KMS-11 (cell line): ENCODE results near the gene PHOSPHO2.

Experiments
- H2AFZ ChIP-seq: fragments of 200-600 bp; sonication (generic); 2 replicates; pipeline ENCODE4 v1.6.1; 2016; ENCODE audit warnings: antibody characterized with exemption, mixed run types, low read depth
- H3K27ac ChIP-seq: fragments of 200-600 bp; sonication (generic); 2 replicates; pipeline ENCODE4 v1.6.1; 2016; ENCODE audit warnings: mild to moderate bottlenecking, mixed run types
- H3K27me3 ChIP-seq: fragments of 200-600 bp; sonication (generic); 2 replicates; pipeline ENCODE4 v1.6.1; 2017; ENCODE audit warnings: mild to moderate bottlenecking, low read depth, mixed run types, moderate library complexity; ENCODE audit not compliant: insufficient read depth
- H3K36me3 ChIP-seq: fragments of 200-600 bp; sonication (generic); 2 replicates; pipeline ENCODE4 v1.6.1; 2017; ENCODE audit warnings: mild to moderate bottlenecking, mixed run types; ENCODE audit not compliant: insufficient read depth
- H3K4me1 ChIP-seq: fragments of 200-600 bp; sonication (generic); 2 replicates; pipeline ENCODE4 v1.6.1; 2016; ENCODE audit warnings: mild to moderate bottlenecking, low read depth, mixed run types; ENCODE audit not compliant: poor library complexity, severe bottlenecking
- H3K4me2 ChIP-seq: fragments of 200-600 bp; sonication (generic); 2 replicates; pipeline ENCODE4 v1.7.0; 2016; ENCODE audit warnings: mild to moderate bottlenecking, mixed run types
- H3K4me3 ChIP-seq: fragments of 200-600 bp; sonication (generic); IDR thresholded peaks from 2 replicates; pipeline ENCODE4 v1.6.1; 2017; ENCODE audit warnings: low read depth, low read length, mixed read lengths; ENCODE audit not compliant: insufficient read depth
- H3K79me2 ChIP-seq: fragments of 200-600 bp; sonication (generic); 2 replicates; pipeline ENCODE4 v1.6.1; 2016; ENCODE audit warnings: low read depth, mixed run types; ENCODE audit not compliant: insufficient read depth
- H3K9ac ChIP-seq: fragments of 200-600 bp; sonication (generic); 2 replicates; pipeline ENCODE4 v1.6.1; 2016; ENCODE audit warnings: mild to moderate bottlenecking, mixed run types
- H4K20me1 ChIP-seq: fragments of 200-600 bp; sonication (generic); 2 replicates; pipeline ENCODE4 v1.6.1; 2016; ENCODE audit warnings: mild to moderate bottlenecking, mixed run types; ENCODE audit not compliant: insufficient read depth
- CTCF ChIP-seq: fragments of 200-600 bp; sonication (generic); conservative IDR thresholded peaks from 2 replicates; pipeline ENCODE4 v1.6.1; 2017; ENCODE audit warnings: low read depth, mild to moderate bottlenecking, antibody characterized with exemption, low read length, moderate library complexity, mixed read lengths

The PHOSPHO2 gene

DNA sequence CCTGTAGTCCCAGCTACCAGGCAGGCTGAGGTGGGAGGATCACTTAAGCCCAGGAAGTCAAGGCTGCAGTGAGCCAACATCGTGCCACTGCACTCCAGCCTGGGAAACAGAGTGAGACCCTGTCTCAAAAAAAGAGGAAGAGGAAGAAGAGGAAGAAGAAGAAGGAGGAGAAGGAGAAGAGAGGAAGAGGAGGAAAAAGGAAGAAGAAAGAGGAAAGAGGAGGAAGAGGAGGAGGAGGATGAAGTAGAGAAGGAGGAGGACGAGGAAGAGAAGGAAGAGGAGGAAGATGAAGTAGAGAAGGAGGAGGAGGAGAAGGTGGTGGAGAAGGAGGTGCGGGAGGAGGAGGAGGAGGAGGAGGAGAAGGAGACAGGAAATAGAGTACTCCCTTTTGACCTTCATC is 38.1 kb upstream of the PHOSPHO2 start:
- Histone ChIP-seq H3K27me3 (no peaks in the 10 kb centered on the region), H4K20me1 (no peaks in the 10 kb centered on the region), H3K27ac (no peak overlapping the region), H3K4me2 (no peak overlapping the region), H3K36me3 (no peaks in the 10 kb centered on the region), H2AFZ (no peak overlapping the region), H3K4me3 (no peak overlapping the region), H3K79me2 (no peaks in the 10 kb centered on the region), H3K4me1 (no peaks in the 10 kb centered on the region), H3K9ac (no peak overlapping the region)
- TF ChIP-seq CTCF, result no peak

GRCh38 chr2:169658877-169659276 is 35.4 kb upstream of the PHOSPHO2 start:
- Histone ChIP-seq H3K9ac (no peak overlapping the region), H3K27me3 (no peaks in the 10 kb centered on the region), H2AFZ (no peak overlapping the region), H3K4me2 (no peak overlapping the region), H3K36me3 (no peaks in the 10 kb centered on the region), H4K20me1 (no peaks in the 10 kb centered on the region), H3K4me3 (no peak overlapping the region), H3K4me1 (no peaks in the 10 kb centered on the region), H3K79me2 (no peaks in the 10 kb centered on the region), H3K27ac (no peak overlapping the region)
- no peak for TF ChIP-seq CTCF

- H3K4me3 ChIP-seq, result no peak overlapping the region
- H2AFZ ChIP-seq, result no peak overlapping the region
- no peak overlapping the region for H3K4me2 ChIP-seq
These were observed 34.9 kb upstream of the PHOSPHO2 start for GRCh38 chr2:169659320-169659719.

DNA sequence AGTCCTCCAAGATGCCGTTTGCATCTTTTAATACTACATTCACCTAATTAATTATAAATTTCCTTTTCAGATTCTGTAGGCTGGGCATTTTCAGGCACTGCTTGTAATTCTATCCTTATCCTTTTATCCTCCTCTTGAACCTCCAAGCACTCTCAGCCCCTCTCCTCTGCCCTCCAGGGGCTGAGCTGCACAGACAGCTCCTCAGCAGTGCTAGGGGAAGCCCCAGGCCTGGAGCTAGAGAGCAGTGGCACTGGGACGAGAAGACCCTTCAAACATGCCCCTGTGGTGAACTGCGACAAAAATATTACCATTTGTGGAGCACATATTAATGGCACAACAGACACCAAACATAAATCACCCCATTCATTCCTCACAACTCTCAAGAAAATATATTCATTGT is 33.0 kb upstream of the PHOSPHO2 start:
- Histone ChIP-seq H2AFZ (no peak overlapping the region), H3K27ac (no peak overlapping the region), H3K4me3 (no peak overlapping the region), H3K27me3 (no peaks in the 10 kb centered on the region), H3K9ac (no peak overlapping the region), H3K79me2 (no peaks in the 10 kb centered on the region), H3K4me2 (no peak overlapping the region), H3K4me1 (no peaks in the 10 kb centered on the region), H4K20me1 (no peaks in the 10 kb centered on the region), H3K36me3 (no peaks in the 10 kb centered on the region)
- TF ChIP-seq CTCF, result no peak

More at GRCh38 chr2:169659320-169659719, 34.9 kb upstream of the PHOSPHO2 start:
- H3K27me3 ChIP-seq, result no peaks in the 10 kb centered on the region
- no peaks in the 10 kb centered on the region for H3K36me3 ChIP-seq
- no peaks in the 10 kb centered on the region for H4K20me1 ChIP-seq
- no peaks in the 10 kb centered on the region for H3K79me2 ChIP-seq
- no peak overlapping the region for H3K27ac ChIP-seq
- no peaks in the 10 kb centered on the region for H3K4me1 ChIP-seq
- TF ChIP-seq CTCF, result no peak
- no peak overlapping the region for H3K9ac ChIP-seq
